Tongue (tissue), 2 donors: ENCODE data around the gene MED28. TPM values are rescaled to one million over a fixed set of nuclear protein-coding genes. Genes with fewer than 3 reads are reported as not detected.

Experiments
- DNase-seq: peaks from one replicate; pipeline ENCODE4 v3.0.0-alpha.2; 2015
- total RNA-seq: library from RNA; depleted of rRNA; stranded (reverse); fragments of >200 nt; gene quantifications from one replicate; pipeline ENCODE4 v1.2.3, GENCODE V29; 2014

Gene MED28
- total RNA-seq, 1 donor from 2014 or later, result 15.4 TPM

DNA sequence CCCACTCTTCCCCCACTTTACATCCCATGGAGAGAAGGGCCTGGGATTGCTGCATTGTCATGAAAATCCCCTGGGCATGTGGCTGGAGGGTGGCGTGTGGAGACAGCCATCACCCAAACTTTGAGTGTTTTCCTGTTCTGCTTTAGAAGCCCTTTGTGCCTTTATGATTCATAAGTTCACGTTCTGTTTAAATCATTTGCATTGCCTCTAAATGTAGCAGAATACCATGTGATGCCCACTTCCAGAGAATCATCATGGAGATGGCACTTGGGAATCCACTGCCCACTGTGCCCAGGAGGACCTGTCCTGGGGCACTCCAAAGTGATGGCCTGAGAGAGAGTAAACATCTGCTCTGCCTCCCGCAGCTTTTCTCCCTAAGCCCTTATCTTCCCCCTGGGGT lies 52.8 kb downstream of the MED28 start:
- no peak for DNase-seq

DNA sequence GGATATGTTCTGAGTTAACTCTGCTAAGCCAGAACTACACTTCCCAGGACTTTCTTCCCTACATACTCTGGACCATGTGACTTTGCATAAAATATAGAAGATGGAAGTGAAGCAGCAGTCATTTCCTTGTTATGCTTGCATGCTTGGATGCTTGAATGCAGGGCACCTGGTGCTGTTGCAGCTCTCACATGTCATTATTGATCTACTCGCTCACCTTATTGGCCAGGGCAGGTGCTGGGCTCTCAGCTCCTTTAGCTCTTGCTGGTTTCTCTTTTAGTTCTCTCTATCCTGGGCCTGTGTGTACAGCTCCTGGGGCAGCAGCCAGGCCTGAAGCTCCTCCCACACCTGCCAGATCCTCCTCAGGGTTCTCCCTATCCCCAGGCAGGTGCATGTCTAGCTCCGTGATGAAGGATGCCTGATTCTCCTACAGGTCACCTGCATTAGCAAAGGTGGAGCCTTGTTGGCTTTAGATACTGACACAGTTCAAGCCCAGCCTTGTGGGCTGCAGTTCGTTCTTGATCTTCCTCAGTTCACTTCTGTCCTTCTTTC lies 53.3 kb downstream of the MED28 start:
- no peak for DNase-seq

DNA sequence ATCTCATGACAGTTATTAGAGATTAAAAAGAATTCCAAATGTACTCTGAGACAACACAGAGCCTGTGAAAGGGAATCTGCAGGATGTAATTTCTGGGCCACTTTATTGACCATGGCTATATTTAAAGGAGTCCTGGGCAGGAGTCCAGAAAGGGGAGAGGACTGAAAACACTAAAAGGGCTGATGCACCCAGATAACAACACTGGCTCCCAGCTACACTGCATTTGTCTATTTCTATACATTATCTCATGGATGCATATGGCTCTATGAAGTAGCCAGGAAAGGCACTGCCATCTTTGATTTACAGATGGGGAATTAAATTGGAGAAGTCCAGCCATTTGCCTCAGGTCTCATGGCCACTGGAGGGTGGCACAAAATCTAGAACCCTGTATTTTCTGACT lies 56.0 kb downstream of the MED28 start:
- no peak for DNase-seq

DNA sequence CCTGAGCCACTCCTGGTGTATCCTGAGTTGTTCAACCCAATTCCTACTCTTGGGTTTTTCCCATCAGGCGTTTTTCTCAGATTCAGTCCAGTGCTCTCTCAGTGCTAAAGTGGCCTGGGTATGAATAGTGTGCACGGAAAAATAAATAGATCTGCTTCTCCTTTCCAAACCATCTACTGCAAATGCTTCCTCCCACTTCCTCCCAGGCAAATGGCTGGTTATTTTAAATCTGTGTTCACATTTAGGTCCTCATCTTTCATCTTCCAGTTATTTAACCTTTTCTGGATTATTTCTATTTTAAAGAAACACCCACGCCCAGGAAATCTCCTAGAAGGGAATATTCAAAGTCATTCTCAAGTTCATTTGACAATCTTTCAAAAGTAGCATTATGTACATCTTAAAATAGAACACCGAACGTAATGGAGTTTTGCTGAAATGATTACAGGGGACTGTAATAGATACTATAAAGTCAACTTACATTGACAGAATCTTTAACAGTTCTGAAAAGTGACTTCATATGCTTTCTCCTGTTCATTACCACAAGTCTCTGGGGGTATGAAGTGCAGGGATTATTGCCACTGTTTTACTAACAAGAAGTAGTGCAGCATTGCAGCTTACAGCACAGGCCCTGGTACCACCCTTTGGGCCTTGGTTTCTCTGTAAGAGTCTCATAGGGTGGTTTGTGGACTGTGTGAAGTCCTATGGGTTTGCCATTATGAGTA lies 66.3 kb downstream of the MED28 start:
- DNase-seq, result no peak

DNA sequence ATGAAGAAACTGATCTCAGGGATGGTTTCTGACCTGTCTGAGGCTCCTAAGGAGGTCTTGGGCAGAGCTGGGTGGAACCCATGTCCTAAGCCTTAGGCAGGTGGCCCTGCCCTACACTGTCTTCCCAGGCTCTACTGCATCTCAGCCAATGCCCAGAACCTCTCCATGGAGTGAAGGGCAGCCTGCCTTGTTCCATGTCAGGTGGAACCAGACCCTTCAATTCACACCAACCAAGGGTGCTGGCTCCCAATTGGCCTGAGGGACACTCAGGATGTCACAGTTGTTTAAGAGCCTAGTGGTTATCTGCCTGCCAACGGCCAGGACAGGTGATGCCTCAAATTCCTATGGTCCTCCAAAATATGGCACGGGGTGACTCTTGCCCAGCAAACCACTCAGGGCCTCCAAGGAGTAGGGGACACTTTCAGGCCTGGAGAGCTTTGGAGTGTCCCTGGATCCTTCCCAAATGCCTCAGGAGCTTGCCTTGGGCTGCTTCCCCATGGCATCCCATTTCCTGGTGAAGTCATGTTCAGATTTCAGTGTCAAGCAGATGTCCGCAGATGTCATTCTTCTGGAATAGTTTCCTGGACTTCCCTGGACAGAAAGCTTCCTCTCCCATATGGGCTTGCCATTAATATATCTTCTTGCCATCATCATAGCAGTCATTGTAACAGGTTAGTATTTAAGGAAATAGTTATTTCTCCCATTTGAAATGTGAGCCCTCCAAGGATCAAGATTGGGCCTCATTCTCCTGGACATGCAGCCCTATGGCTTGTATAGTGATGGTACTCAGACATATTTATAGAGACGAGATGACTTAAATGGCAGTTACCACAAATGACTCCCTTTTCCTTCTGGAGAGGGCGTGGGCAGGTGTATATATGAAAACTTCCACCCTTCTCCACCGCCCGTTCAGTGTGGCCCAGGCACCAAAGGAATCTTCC lies 67.1 kb downstream of the MED28 start:
- DNase-seq, result peak; percentile 56

DNA sequence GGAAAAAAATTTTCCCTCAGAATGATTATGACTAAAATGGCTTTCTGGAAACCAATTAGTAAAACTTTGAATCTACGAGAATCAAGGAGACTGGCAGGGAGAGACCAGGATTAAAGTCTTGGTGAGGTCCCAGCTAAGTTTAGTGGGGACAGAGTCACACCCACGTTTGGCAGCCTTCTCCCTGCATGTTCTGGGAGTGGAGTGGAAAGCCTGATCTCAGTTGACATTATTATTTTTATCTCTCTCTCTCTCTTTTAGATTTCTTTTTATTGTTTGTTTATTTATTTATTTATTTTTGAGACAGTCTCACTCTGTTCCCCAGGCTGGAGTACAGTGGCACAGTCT lies 67.8 kb downstream of the MED28 start:
- peak; percentile 18 for DNase-seq

Other genes starting within 250 kb of the MED28 start
- gene QDPR, start 102.6 kb upstream of the MED28 start, total RNA-seq, result 49.9 TPM
- gene CLRN2, start 99.5 kb upstream of the MED28 start, total RNA-seq, result not detected
- gene LAP3, start 37.4 kb upstream of the MED28 start, total RNA-seq, result 97.5 TPM
- gene FAM184B, start 167.0 kb downstream of the MED28 start, total RNA-seq, result 8.0 TPM
- gene DCAF16, start 196.1 kb downstream of the MED28 start, total RNA-seq, result 26.5 TPM
- 15.6 TPM for gene NCAPG, start 196.3 kb downstream of the MED28 start, total RNA-seq